GM11168 (cell line): ENCODE results near the gene MRPS14.

ENCODE experiments used
- in situ Hi-C: fragments of 300-500 bp; cut with MboI; formaldehyde crosslinking; loops from one replicate; pipeline ENCODE4 v1.12.0; 2022; ENCODE audit warnings: low sequenced_read_pairs; ENCODE audit not compliant: unreplicated experiment

Gene MRPS14

GRCh38 chr1:174964261-174964971 is 58.8 kb downstream of the MRPS14 start:
- in situ Hi-C loops = no loop called here

DNA sequence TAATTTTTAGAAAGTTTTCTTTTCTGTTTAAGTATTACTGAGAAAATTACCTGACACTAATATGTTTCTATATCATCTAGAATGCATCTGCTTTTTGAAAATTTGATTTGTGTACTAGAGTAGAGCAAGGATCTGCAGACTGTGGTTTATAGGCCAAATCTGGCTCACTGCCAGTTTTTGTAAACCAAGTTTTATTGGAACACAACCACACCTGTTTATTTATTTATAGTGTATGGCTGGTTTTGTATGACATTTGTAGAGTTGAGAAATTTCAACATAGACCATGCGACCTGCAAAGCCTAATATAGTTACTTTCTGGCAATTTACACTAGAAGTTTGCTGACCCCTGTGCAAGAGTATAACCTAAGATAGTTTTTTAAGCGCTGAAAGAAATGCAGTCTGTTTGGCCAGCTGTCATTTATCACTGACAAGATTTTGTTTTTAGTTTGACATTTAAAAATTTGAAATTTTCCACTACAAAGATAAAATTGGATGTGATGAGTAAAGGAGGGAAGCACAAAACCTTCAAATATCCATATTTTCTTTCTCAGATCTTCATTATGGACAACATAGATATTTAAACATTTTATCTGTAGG is 59.6 kb downstream of the MRPS14 start:
- in situ Hi-C loops = no loop called here
